GM18870 (cell line): ENCODE measurements around the gene PDGFRB.

Experiments
- ATAC-seq: cut with Tn5 transposase; IDR thresholded peaks from one replicate; pipeline ENCODE4 v1.9.1; 2021; ENCODE audit warnings: moderate library complexity; ENCODE audit not compliant: unreplicated experiment

Gene PDGFRB

GRCh38 chr5:150182774-150183173 lies 27.1 kb upstream of the PDGFRB start:
- no peak for ATAC-seq

- no peak for ATAC-seq
Measured at GRCh38 chr5:150181766-150182545, 26.3 kb upstream of the PDGFRB start.

GRCh38 chr5:150181027-150181426 lies 25.4 kb upstream of the PDGFRB start:
- no peak for ATAC-seq

GRCh38 chr5:150180241-150181026 lies 24.8 kb upstream of the PDGFRB start:
- no peak for ATAC-seq

GRCh38 chr5:150179019-150179620 lies 23.5 kb upstream of the PDGFRB start:
- ATAC-seq = no peak

GRCh38 chr5:150178262-150178661 lies 22.6 kb upstream of the PDGFRB start:
- no peak for ATAC-seq

GRCh38 chr5:150177721-150178120 lies 22.1 kb upstream of the PDGFRB start:
- no peak for ATAC-seq

- no peak for ATAC-seq
Measured at GRCh38 chr5:150176745-150177477, 21.3 kb upstream of the PDGFRB start.

- no peak for ATAC-seq
Measured at GRCh38 chr5:150175536-150175935, 19.9 kb upstream of the PDGFRB start.

GRCh38 chr5:150175076-150175475 lies 19.4 kb upstream of the PDGFRB start:
- ATAC-seq = no peak

GRCh38 chr5:150174285-150174684 lies 18.6 kb upstream of the PDGFRB start:
- ATAC-seq = no peak

- no peak for ATAC-seq
Measured at GRCh38 chr5:150173161-150173560, 17.5 kb upstream of the PDGFRB start.

- ATAC-seq = no peak
Measured at GRCh38 chr5:150172556-150172955, 16.9 kb upstream of the PDGFRB start.

GRCh38 chr5:150172145-150172544 lies 16.5 kb upstream of the PDGFRB start:
- no peak for ATAC-seq

GRCh38 chr5:150168864-150169263 lies 13.2 kb upstream of the PDGFRB start:
- no peak for ATAC-seq

GRCh38 chr5:150167908-150168307 lies 12.3 kb upstream of the PDGFRB start:
- ATAC-seq = no peak

- ATAC-seq = no peak
Measured at GRCh38 chr5:150167512-150167850, 11.8 kb upstream of the PDGFRB start.

- no peak for ATAC-seq
Measured at GRCh38 chr5:150166650-150167511, 11.2 kb upstream of the PDGFRB start, which contains the start of gene CDX1. Gene CDX1 (plus strand): TSS chr5:150166778. CDS start chr5:150166877, 99 bp downstream.

- no peak for ATAC-seq
Measured at GRCh38 chr5:150166037-150166649, 10.5 kb upstream of the PDGFRB start.
